A549 (cell line): Measurements from ENCODE around the gene FBXW5. TPM values are rescaled to one million over a fixed set of nuclear protein-coding genes. Genes with fewer than 3 reads are reported as not detected.

Experiments used
- ATAC-seq, 2 experiments: fragments of 200-7000 bp in 1 of 2; fragments of >200 bp in 1 of 2; cut with Nextera tagmentation in 1 of 2; cut with Tn5 transposase in 1 of 2; 3 replicates each; pipeline versions ENCODE4 v1.8.0 to v1.9.1; 2018 to 2020; ENCODE audit warnings: mild to moderate bottlenecking in 1 of 2, moderate library complexity in 1 of 2
- CTCF ChIA-PET: fragments of 300-600 bp; sonication (Branson Sonifier 250); formaldehyde crosslinking; extraction: SDS; loops from one replicate; lab custom pipeline; 2021; ENCODE audit warnings: antibody characterized with exemption, inconsistent platforms; lab: Yijun Ruan, JAX
- POLR2A ChIA-PET: fragments of 350-600 bp; formaldehyde crosslinking; extraction: SDS; loops from one replicate; lab custom pipeline; 2021; ENCODE audit warnings: antibody characterized with exemption, inconsistent platforms; lab: Yijun Ruan, JAX
- DNase-seq, 2 experiments: peaks; one replicate each; pipeline versions ENCODE4 v3.0.0 to v3.0.0-alpha.2; 2011 to 2016; ENCODE audit warnings: low read depth in 1 of 2, low spot score in 1 of 2
- FAIRE-seq: peaks from 2 replicates; lab custom pipeline; 2011; peaks lifted over from hg19 to GRCh38; lab: Jason Lieb, UNC
- H3K27ac ChIP-seq, 2 experiments: fragments of >200 bp; sonication (Bioruptor Twin); formaldehyde crosslinking; 3 replicates each; pipeline ENCODE4 v1.5.1; 2016 to 2017
- H3K4me1 ChIP-seq: fragments of >200 bp; sonication (Bioruptor Twin); formaldehyde crosslinking; 3 replicates; pipeline ENCODE4 v1.6.1; 2016
- H3K4me2 ChIP-seq: fragments of >200 bp; sonication (Bioruptor Twin); formaldehyde crosslinking; 3 replicates; pipeline ENCODE4 v1.6.1; 2016
- H3K4me3 ChIP-seq: fragments of >200 bp; sonication (Bioruptor Twin); formaldehyde crosslinking; 3 replicates; pipeline ENCODE4 v1.5.1; 2016
- H3K9me3 ChIP-seq: fragments of >200 bp; sonication (Bioruptor Twin); formaldehyde crosslinking; 3 replicates; pipeline ENCODE4 v1.6.1; 2016
- CBX8 ChIP-seq: fragments of 200-600 bp; sonication (generic); IDR thresholded peaks from 2 replicates; pipeline ENCODE4 v1.6.1; 2016
- CEBPB ChIP-seq, 2 experiments: fragments of >200 bp in 1 of 2; sonication (Bioruptor Twin) in 1 of 2; formaldehyde crosslinking in 1 of 2; IDR thresholded peaks; 2 replicates each; pipeline ENCODE4 v1.6.1; 2012 to 2016
- CTCF ChIP-seq: fragments of >200 bp; sonication (Bioruptor Twin); formaldehyde crosslinking; IDR thresholded peaks from 3 replicates; pipeline ENCODE4 v1.5.1; 2016
- E2F6 ChIP-seq: IDR thresholded peaks from 2 replicates; pipeline ENCODE4 v1.6.1; 2012; ENCODE audit warnings: low read depth, borderline replicate concordance
- ESRRA ChIP-seq: fragments of 150-350 bp; IDR thresholded peaks from 2 replicates; pipeline ENCODE4 v1.6.1; 2014; ENCODE audit warnings: mild to moderate bottlenecking, low read length, borderline replicate concordance
- FOSB ChIP-seq: fragments of 250-450 bp; sonication (Bioruptor Pico); IDR thresholded peaks from 2 replicates; pipeline ENCODE4 v1.5.0; 2020; ENCODE audit warnings: mild to moderate bottlenecking, moderate library complexity
- GATA3 ChIP-seq: IDR thresholded peaks from 2 replicates; pipeline ENCODE4 v1.6.1; 2012; ENCODE audit warnings: borderline replicate concordance
- HES2 ChIP-seq: fragments of >200 bp; sonication (Bioruptor Twin); formaldehyde crosslinking; IDR thresholded peaks from 2 replicates; pipeline ENCODE4 v1.6.1; 2016
- HOXA7 ChIP-seq: fragments of 250-450 bp; sonication (Bioruptor Pico); IDR thresholded peaks from 2 replicates; pipeline ENCODE4 v1.5.0; 2020; ENCODE audit warnings: mild to moderate bottlenecking, moderate library complexity
- HOXB13 ChIP-seq: fragments of 250-450 bp; sonication (Bioruptor Pico); IDR thresholded peaks from 2 replicates; pipeline ENCODE4 v1.5.0; 2020; ENCODE audit warnings: low read depth, mild to moderate bottlenecking, moderate library complexity
- HOXB5 ChIP-seq: fragments of 250-450 bp; sonication (Bioruptor Pico); IDR thresholded peaks from 2 replicates; pipeline ENCODE4 v1.5.0; 2020; ENCODE audit warnings: mild to moderate bottlenecking, moderate library complexity
- KDM1A ChIP-seq: fragments of 200-600 bp; sonication (generic); IDR thresholded peaks from 2 replicates; pipeline ENCODE4 v1.6.1; 2016; ENCODE audit warnings: low read depth, mild to moderate bottlenecking
- MYC ChIP-seq: IDR thresholded peaks from 2 replicates; pipeline ENCODE4 v1.6.1; 2012; ENCODE audit warnings: mild to moderate bottlenecking, inconsistent platforms, low read length, improper control_type of control experiment, borderline replicate concordance
- PBX3 ChIP-seq: IDR thresholded peaks from 2 replicates; pipeline ENCODE4 v1.6.1; 2012
- RARB ChIP-seq: fragments of 250-450 bp; sonication (Bioruptor Pico); IDR thresholded peaks from 2 replicates; pipeline ENCODE4 v1.8.0; 2021; ENCODE audit warnings: mild to moderate bottlenecking, moderate library complexity
- RCOR1 ChIP-seq: fragments of 150-350 bp; IDR thresholded peaks from 2 replicates; pipeline ENCODE4 v1.6.1; 2014; ENCODE audit warnings: antibody characterized with exemption, low read length, low read depth
- RFX5 ChIP-seq: fragments of 450-650 bp; IDR thresholded peaks from 2 replicates; pipeline ENCODE4 v1.7.1; 2014; ENCODE audit warnings: antibody characterized with exemption, mild to moderate bottlenecking, moderate library complexity
- TP53 ChIP-seq: fragments of 250-450 bp; sonication (Bioruptor Pico); IDR thresholded peaks from 2 replicates; pipeline ENCODE4 v1.5.0; 2021; ENCODE audit warnings: mild to moderate bottlenecking, moderate library complexity
- ZFP36 ChIP-seq: fragments of 450-650 bp; IDR thresholded peaks from 2 replicates; pipeline ENCODE4 v1.6.1; 2014; ENCODE audit warnings: borderline replicate concordance; ENCODE audit not compliant: partially characterized antibody
- ZNF302 ChIP-seq: fragments of 250-450 bp; sonication (Bioruptor Pico); IDR thresholded peaks from 2 replicates; pipeline ENCODE4 v1.9.0; 2021; ENCODE audit warnings: inconsistent platforms, mild to moderate bottlenecking, moderate library complexity
- ZSCAN20 ChIP-seq: fragments of 250-450 bp; sonication (Bioruptor Pico); IDR thresholded peaks from 2 replicates; pipeline ENCODE4 v1.8.0; 2022; ENCODE audit warnings: mild to moderate bottlenecking, moderate library complexity
- WGBS: methylation state at CpG from one replicate; pipeline ENCODE4 v1.1.6; 2017; ENCODE audit errors: missing lambda C conversion rate; 5-methylcytosine and 5-hydroxymethylcytosine counted together
- polyA plus RNA-seq, 4 experiments: library from polyadenylated mRNA; depleted of rRNA in 3 of 4; stranded (reverse); fragments of >200 nt; fragmentation: RNase III in 1 of 4; extraction: RNeasy Plus Mini Kit Qiagen cat#74134 plus additional on column Dnase treatment in 1 of 4; gene quantifications; 2 replicates in 3 of 4; 3 replicates in 1 of 4; pipeline ENCODE4 v1.2.3, GENCODE V29; 2011 to 2017

Gene FBXW5
- polyA plus RNA-seq, 2 of the 4 experiments (the other 2 are of a cell fraction), result 37.5 to 59.5 TPM

- TF ChIP-seq E2F6 (no peak), ZSCAN20 (CRISPR knock-in tag) (no peak), MYC (no peak), KDM1A (no peak)
These were observed 44.3 kb upstream of the FBXW5 start (continued) for GRCh38 chr9:136988872-136989271.

- ChIA-PET POLR2A (no interaction called here), CTCF (interaction anchor here (3.6 kb wide), 1 partner anchor 43 kb away, joined by 23 read pairs; the partner anchor contains the start of gene ABCA2)
- FAIRE-seq, result no peak
- 93% methylated on average over 26 of the region's 33 CpGs for WGBS
- Histone ChIP-seq H3K4me2 (no peak overlapping the region), H3K4me3 (no peak overlapping the region), H3K9me3 (no peaks in the 10 kb centered on the region), H3K4me1 (peaks cover 10% of the 10 kb centered on the region; the same call in 1 of the 3 replicates), H3K27ac (no peak overlapping the region)
- no peak for ATAC-seq
- DNase-seq, result no peak
- no peak for TF ChIP-seq RCOR1
- no peak for TF ChIP-seq HOXA7 (CRISPR knock-in tag)
- no peak for TF ChIP-seq CBX8
- no peak for TF ChIP-seq FOSB (CRISPR knock-in tag)
- TF ChIP-seq RFX5, result no peak
- no peak for TF ChIP-seq HES2
- TF ChIP-seq PBX3, result no peak
- TF ChIP-seq ESRRA, result no peak
- no peak for TF ChIP-seq ZFP36
- TF ChIP-seq TP53 (CRISPR knock-in tag), result no peak
- TF ChIP-seq ZSCAN20 (CRISPR knock-in tag), result no peak
- no peak for TF ChIP-seq RARB (CRISPR knock-in tag)
- no peak for TF ChIP-seq HOXB13 (CRISPR knock-in tag)
- TF ChIP-seq ZNF302, result no peak
- TF ChIP-seq KDM1A, result no peak
- no peak for TF ChIP-seq GATA3
- TF ChIP-seq CEBPB (IDR thresholded peaks at IDR 0.05), result no peak
- no peak for TF ChIP-seq HOXB5 (CRISPR knock-in tag)
These were observed 41.3 kb upstream of the FBXW5 start for GRCh38 chr9:136985853-136986252.

- H3K4me3 ChIP-seq, result no peak overlapping the region
- H3K9me3 ChIP-seq, result no peaks in the 10 kb centered on the region
- no peak for TF ChIP-seq CTCF
- H3K27ac ChIP-seq, result no peak overlapping the region
- ATAC-seq (no peak), DNase-seq (no peak), FAIRE-seq (no peak)
- no peak overlapping the region for H3K4me2 ChIP-seq
- WGBS, result 84% methylated on average over 26 of the region's 48 CpGs
- CTCF ChIA-PET, result interaction anchor here (0.9 kb wide), 1 partner anchor 50 kb away, joined by 3 read pairs; no protein-coding TSS in a partner anchor
- H3K4me1 ChIP-seq, result peaks cover 3% of the 10 kb centered on the region; the same call in 1 of the 3 replicates
- POLR2A ChIA-PET, result no interaction called here
These were observed 40.6 kb upstream of the FBXW5 start for GRCh38 chr9:136985027-136985602.
